Measurements from ENCODE around the gene FITM1. TPM values are rescaled to one million over a fixed set of nuclear protein-coding genes. Genes with fewer than 3 reads are reported as not detected.

FITM1 gene
- total RNA-seq, 3 donors from 2014 or later (not counting 1 experiment from before 2014, with no cell fraction given): 0.80 to 2.8 (median 2.3) TPM

DNA sequence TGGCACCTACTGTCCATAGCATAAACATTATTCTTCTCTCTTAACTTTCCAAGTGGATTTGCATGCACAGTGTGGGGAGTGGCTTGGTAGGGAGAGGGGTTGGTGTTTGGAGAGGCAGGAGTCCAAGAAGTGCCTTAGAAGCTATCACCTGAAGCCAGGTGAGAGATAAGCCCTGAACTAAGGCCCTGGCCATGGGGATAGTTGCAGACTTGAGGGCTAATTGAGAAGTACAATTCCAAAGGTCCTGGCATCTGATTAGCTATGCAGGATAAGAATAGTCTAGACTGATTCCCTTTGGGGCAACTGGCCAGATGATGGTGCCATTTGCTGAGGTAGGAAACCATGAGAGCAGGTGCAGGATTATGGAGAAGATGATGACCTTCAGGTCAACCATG, 38.4 kb upstream of the FITM1 start:
- no peak for TF ChIP-seq CTCF (IDR thresholded peaks at IDR 0.05)
- no peaks in the 10 kb centered on the region for H3K27me3 Mint-ChIP-seq (ENCODE audit: low read depth in 2 of 2)
- H3K36me3 ChIP-seq (ENCODE audit: control insufficient read depth, insufficient read depth, low read length): no peaks in the 10 kb centered on the region
- intact Hi-C loops (cut with micrococcal nuclease): no loop called here
- no peaks in the 10 kb centered on the region for H3K9me3 Mint-ChIP-seq
- H3K9me3 ChIP-seq (ENCODE audit: control insufficient read depth, insufficient read depth, low read length): no peaks in the 10 kb centered on the region
- ATAC-seq (no peak), DNase-seq (no peak)
- H3K36me3 Mint-ChIP-seq: no peaks in the 10 kb centered on the region
- H3K4me3 ChIP-seq (ENCODE audit: low read length): no peak overlapping the region
- no peaks in the 10 kb centered on the region for H3K27me3 ChIP-seq (ENCODE audit: control insufficient read depth, insufficient read depth, low read length)
- H3K27ac Mint-ChIP-seq: no peak overlapping the region
- H3K4me1 Mint-ChIP-seq: peaks cover 20 to 38% of the 10 kb centered on the region in 2 donors
- peak overlapping the region; percentile 98 for H3K4me3 Mint-ChIP-seq
- H3K4me1 ChIP-seq (ENCODE audit: control insufficient read depth, insufficient read depth, low read length): peaks cover 28% of the 10 kb centered on the region
- H3K27ac ChIP-seq (ENCODE audit: low read length): no peak overlapping the region

GRCh38 chr14:24092505-24093206, 37.8 kb upstream of the FITM1 start:
- no peaks in the 10 kb centered on the region for H3K27me3 Mint-ChIP-seq (ENCODE audit: low read depth in 2 of 2)
- intact Hi-C loops (cut with micrococcal nuclease): no loop called here
- ATAC-seq (no peak), DNase-seq (no peak)
- H3K4me3 Mint-ChIP-seq: peak overlapping the region; percentile 98
- Histone ChIP-seq H3K9me3 (ENCODE audit: control insufficient read depth, insufficient read depth, low read length) (no peaks in the 10 kb centered on the region), H3K4me1 (ENCODE audit: control insufficient read depth, insufficient read depth, low read length) (peaks cover 28% of the 10 kb centered on the region), H3K4me3 (ENCODE audit: low read length) (no peak overlapping the region), H3K27ac (ENCODE audit: low read length) (no peak overlapping the region), H3K36me3 (ENCODE audit: control insufficient read depth, insufficient read depth, low read length) (no peaks in the 10 kb centered on the region), H3K27me3 (ENCODE audit: control insufficient read depth, insufficient read depth, low read length) (no peaks in the 10 kb centered on the region)
- H3K36me3 Mint-ChIP-seq: no peaks in the 10 kb centered on the region
- peaks cover 20 to 38% of the 10 kb centered on the region in 2 donors for H3K4me1 Mint-ChIP-seq
- TF ChIP-seq CTCF (IDR thresholded peaks at IDR 0.05): no peak
- peak overlapping the region; percentile 79 to 96 for H3K27ac Mint-ChIP-seq
- 86% methylated on average over 4 of the region's 4 CpGs for WGBS (ENCODE audit: insufficient coverage)
- H3K9me3 Mint-ChIP-seq: no peaks in the 10 kb centered on the region

GRCh38 chr14:24093207-24093900, 37.1 kb upstream of the FITM1 start:
- Histone ChIP-seq H3K27ac (ENCODE audit: low read length) (peak overlapping the region; percentile 90), H3K4me3 (ENCODE audit: low read length) (peak overlapping the region; percentile 78), H3K4me1 (ENCODE audit: control insufficient read depth, insufficient read depth, low read length) (peaks cover 28% of the 10 kb centered on the region), H3K9me3 (ENCODE audit: control insufficient read depth, insufficient read depth, low read length) (no peaks in the 10 kb centered on the region), H3K27me3 (ENCODE audit: control insufficient read depth, insufficient read depth, low read length) (no peaks in the 10 kb centered on the region), H3K36me3 (ENCODE audit: control insufficient read depth, insufficient read depth, low read length) (peaks cover 3% of the 10 kb centered on the region)
- peaks cover 20 to 38% of the 10 kb centered on the region in 2 donors for H3K4me1 Mint-ChIP-seq
- peak overlapping the region; percentile 79 to 96 for H3K27ac Mint-ChIP-seq
- H3K27me3 Mint-ChIP-seq (ENCODE audit: low read depth in 2 of 2): no peaks in the 10 kb centered on the region
- no peaks in the 10 kb centered on the region for H3K9me3 Mint-ChIP-seq
- intact Hi-C loops (cut with micrococcal nuclease): no loop called here
- no peak for TF ChIP-seq CTCF (IDR thresholded peaks at IDR 0.05)
- H3K4me3 Mint-ChIP-seq: peak overlapping the region; percentile 98
- ATAC-seq (no peak), DNase-seq (no peak)
- H3K36me3 Mint-ChIP-seq: no peaks in the 10 kb centered on the region
- 90% methylated on average over 19 of the region's 19 CpGs for WGBS (ENCODE audit: insufficient coverage)

Measured in natural killer cell (primary cell).